Fibroblast of gingiva (primary cell): Measurements from ENCODE around the gene AFAP1.
A peak's percentile ranks its signal among the peaks of the same experiment; 100 is the strongest.

ENCODE experiments used
- DNase-seq: peaks from one replicate; pipeline ENCODE4 v3.0.0-alpha.2; 2011; ENCODE audit warnings: low read depth

AFAP1 gene

DNA sequence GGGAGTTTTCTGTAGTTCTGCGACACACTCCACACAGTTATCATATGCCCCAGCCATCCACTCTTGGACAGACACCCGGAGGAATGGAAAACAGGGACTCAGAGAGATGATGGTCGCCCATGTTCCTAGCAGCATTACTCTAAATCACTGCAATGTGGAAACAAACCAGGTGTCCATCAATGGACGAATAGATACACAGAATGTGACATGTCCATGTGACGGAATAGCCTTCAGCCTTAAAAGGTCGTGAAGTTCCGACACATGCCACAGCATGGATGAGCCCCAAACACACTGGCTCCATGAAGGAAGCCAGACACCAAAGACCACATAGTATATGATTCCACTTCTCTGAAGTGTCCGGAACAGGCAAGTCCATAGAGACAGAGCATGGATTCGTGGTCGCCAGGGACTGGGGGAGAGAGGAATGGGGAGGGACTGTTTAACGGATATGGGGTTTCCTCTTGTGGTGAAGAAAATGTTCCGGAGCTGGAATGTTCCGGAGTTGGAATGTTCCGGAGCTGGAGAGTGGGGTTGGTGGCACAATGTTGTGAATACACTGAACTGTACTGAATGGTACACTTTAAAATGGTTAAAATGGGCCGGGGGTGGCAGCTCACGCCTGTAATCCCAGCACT lies 28.7 kb upstream of the AFAP1 start:
- DNase-seq, result no peak

DNA sequence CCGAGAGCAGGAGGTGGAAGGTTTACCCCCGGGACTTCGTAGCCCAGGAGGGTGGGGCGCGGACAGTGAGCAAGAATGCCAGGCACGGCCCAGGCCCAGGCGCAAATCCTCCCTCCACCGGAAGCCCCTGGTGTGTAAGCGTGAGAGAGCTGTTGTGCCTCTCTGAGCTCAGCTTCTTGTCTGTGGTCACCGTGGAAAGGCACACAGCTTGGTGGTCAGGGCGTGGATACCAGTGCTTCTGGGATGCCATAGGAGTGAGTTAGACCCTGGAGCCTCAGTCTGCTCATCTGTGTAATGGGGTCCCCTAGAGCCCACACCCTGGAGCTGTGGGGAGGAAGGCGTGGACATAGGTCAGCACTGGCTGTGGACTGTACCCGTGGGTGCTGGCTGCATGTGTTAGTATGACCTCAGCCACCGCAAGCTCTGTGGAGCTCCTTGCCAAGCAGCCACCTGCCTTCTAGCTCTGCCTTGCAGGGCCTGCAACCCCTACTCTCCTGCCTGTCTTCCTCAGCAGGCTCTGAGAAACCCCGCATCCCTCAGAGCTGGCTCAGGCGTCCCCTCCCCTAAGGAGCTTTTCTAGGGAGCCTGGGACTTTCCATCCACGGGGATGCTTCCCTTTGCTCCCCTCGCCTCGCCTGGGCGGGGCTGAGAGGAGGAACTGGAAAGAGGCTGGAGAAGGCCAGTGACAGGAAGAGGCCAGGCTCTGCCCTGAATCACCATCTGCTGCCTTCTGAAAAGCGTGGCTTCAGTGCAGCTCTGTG lies 28.0 kb upstream of the AFAP1 start:
- DNase-seq, result no peak

DNA sequence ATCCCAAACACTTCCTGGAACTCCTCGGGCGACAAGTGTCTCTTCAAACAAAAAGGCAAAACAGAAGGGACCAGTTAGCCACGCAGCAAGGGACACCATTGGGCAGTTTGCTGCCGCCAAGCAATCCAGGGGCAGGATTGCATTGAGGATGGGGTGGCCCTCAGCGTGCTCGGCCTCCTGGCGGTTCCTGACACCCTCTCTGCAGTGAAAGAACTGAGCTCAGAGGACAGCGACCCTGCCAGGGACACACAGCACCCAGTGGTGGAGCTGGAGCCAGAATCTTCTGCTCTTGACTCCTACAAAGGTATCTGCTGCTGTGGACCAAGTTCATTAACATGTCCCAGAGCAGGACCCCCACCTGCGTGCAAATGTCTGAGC lies 27.4 kb upstream of the AFAP1 start:
- DNase-seq, result no peak

DNA sequence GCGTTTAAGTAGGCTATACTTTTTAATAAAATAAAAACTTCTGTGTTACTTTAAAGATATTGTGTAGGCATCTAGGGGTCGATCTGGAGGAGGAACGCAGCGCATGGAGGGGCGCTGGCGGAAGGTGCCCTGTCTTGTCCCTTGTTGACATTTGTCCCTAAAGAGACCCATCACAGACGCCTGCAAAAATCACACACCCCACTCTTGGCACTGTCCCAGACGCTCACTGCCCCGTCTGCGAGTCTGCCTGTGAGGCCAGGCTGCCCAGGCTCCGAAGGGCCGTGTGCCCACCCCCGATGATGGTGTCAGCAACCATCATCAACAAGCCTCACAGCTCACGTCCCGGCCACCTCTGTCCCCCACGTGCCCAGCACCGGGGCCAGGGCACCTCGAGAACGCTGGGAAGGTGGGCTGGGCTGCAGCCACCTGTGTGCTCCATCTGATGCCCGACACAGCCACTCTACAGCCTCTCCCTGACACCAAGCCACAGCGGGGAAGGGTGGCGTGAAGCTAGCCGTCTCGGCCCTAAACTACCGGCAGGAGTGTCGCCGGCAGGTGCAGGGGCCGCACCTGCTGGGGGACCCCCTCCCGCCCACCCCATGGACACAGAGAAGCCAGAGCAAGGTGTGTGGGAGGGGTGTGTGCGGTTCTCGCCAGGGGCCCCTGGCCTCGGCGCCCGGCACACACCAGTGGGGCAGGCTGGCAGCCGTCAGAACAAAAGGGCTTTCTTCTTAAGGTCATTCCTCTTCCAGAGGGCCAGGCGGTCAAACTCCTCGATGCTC lies 26.8 kb upstream of the AFAP1 start:
- no peak for DNase-seq

DNA sequence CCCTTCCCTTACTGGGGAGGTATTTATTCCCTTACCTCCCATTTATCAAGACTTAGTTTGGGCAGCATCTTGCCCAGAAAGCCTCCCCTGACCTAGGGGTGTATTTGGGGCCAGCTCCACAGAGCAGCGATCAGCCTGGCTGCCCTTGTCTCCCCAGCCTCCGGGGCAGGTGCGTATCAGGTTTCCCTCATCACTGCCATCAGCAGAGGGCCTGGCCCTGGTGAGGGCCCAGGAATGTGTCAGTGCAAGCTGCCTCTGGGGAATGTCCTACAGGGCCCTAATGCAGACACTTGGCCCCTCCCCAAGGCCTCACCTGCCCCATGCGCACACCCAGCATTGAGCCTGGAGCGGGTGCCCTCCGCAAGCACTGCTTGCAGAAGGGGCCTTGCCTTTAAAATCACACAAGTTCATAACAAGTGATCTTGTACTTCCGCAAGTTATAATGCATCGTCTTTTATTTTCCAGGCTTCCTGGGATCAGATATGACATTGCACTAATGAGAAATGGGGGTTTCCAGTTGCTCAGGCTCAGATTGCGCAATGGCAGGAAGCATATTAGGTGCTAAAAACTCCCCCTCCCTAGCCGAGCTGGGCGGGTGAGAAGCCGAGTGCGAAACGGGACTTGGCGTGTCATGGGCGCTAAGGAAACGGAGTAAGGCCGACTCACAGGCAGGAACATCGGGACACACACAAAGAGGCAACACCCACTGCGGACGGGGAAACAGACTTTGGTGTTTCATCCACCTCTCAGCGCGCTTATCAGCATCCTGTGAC lies 25.4 kb upstream of the AFAP1 start:
- no peak for DNase-seq

DNA sequence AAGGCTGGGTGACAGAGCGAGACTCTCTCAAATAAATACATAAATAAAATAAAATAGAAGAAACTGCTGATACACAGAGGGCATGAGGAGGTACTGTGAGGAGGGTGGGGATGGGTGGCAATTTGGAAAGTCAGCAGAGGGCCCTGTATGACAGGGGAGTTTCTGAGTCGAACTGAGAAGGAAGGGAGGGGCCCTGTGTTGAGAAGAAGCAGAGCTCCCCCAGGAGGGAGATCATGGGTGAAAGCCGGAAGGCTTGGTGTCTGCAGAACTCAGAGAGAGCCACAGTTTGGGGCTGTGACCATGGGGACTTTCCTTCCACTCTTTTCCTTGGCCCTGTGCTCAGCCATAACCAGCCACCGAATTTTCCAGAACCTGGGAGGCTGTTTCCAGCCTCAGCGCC lies 24.8 kb upstream of the AFAP1 start:
- no peak for DNase-seq

DNA sequence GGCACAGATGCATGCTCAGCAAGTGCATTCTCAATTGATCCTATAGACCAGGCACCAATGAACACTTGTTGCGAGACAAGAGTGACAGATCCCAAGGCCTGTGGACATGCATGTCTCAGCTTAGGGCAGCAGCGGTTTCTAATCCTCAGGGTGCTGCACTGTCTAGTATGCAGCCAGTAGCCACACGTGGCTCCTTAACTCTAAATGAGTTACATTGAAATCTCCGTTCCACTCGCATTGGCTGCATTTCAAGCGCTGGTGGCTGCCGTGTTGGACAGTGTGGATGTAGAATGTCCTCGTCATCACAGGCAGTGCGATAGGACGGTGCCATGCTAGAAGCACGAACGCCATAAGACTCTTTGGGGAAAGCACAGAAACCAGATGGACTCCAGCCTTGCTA lies 24.0 kb upstream of the AFAP1 start:
- no peak for DNase-seq

DNA sequence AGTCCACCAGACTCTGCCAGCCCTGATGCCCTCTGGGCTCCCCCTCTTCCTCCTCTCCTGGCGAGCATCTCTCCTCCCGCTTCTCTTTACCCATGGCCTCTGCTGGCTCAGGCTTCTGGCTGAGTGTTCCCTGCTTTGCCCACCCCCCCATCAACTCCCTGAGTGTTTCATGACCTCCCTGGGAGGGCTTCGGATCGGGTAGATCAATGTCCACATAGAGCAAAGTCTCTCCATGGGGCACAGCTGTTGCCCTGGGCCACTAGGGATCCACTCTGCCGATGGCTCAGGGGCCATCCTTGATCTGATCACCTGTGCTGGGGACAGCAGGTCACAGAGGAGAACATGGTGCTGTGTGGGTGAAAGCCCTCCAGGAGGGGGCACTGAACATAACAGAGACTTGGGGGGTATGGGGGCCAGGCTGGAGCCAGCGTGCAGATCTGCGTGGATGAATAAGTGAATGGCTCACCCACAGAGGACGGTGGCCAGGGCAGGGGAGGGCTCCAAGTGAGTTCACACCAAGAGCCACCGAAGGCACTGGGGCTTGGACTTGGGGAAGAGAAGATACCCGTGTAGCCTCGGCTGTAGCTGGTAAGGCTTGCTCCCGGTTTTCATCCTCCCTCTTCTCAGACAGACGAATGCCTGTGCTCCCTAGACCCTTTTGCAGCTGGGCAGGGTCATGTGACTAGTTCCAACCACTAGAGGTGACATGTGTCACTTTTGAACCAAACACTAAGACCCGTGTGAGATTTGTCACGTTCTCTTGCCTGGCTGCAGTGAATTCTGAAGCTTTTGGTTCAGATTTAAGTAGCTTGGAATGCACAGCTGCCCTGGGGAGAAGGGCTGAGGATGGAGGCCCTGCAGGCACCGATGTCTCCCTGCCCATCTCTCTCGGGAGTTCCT lies 23.2 kb upstream of the AFAP1 start:
- no peak for DNase-seq

DNA sequence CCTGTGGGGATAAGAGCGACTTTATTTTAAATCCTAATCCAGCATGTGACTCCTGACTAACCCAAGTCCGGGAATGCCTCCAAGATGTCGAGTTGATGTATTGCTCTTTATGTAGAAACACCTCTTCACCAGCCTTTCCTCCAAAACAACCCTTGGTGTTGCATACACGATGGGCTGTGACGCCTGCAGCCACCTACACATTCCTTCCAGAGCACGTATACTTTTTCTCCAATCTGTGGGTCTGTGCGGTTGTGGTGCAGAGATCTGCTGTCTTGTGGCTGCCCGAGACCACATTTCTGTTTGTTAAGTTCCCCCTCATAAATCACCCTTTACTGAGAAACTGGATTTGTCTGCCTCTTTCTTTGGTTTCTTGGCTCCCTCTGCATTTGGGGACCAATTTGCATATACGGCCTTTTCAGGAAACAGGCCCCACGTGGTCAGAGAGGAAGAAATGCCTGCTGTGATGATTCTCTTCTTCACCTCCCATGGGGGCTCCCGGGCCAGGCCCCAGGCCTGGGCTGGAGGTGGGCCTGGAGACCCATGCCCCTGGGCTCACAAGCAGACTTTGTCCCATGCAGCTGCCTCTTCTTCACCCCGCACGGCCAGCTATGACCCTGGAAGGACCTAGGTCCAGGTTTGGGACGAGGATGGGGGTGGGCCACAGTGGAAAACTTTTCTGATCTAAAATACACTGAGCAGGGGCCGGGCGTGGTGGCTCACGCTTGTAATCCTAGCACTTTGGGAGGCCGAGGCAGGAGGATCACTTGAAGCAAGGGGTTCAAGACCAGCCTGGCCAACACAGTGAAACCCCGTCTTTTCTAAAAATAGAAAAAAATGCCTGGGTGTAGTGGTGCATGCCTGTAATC lies 21.4 kb upstream of the AFAP1 start:
- DNase-seq, result peak; percentile 44

DNA sequence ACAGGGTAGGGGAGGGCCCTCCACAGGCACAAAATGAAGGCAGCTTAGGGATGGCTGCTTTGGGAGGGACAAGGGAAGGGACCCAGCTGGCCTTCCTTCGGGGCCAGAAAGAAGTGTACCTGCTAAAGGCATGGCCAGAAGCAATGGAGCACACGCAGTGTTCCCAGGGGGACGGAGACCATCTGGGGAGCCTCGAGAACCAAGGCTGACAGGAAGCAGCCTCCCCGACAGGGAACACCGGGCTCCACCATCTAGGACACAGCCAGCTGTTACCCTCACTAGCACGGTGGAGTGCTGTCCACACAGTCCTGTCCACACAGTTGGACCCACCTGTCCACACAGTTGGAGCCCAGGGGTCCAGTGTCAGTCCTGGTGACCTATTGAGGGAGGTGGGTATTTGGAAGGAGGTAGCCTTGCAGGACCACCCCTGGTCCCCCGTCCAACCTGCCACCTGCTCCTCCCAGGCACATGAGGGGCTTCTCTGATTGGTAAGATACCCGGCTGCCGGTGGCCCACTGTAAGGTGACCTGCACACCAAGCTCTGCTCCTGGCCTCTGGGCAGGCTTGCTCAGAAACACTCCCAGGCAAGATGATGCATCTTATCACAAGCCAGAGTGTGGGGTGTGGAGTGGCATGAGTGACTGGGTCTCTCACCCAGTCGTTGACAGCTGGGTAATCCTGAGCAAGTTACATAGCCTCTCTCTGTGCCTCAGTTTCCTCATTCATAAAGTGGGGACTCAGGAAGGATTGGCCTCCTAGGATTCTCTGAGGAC lies 20.5 kb upstream of the AFAP1 start:
- no peak for DNase-seq

DNA sequence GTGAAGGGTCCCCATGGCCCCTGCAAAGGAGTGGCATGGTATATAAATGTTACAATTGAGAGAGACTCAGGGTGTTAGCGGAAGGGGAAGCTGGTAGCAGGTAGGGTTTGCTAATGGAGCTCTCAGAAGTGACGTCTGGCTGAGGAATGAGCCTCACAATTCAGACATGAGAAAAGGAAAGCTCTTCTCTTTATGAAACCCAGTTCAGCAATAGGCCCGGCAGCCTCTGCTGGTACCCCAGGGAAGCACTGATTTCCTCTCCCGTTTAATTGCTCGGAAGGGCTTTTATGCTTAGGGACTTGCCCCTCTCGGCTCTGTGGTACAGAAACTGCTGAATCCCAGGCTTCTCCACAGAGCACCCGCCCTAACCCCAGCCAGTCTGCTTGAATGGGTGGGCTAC lies 19.4 kb upstream of the AFAP1 start:
- no peak for DNase-seq

DNA sequence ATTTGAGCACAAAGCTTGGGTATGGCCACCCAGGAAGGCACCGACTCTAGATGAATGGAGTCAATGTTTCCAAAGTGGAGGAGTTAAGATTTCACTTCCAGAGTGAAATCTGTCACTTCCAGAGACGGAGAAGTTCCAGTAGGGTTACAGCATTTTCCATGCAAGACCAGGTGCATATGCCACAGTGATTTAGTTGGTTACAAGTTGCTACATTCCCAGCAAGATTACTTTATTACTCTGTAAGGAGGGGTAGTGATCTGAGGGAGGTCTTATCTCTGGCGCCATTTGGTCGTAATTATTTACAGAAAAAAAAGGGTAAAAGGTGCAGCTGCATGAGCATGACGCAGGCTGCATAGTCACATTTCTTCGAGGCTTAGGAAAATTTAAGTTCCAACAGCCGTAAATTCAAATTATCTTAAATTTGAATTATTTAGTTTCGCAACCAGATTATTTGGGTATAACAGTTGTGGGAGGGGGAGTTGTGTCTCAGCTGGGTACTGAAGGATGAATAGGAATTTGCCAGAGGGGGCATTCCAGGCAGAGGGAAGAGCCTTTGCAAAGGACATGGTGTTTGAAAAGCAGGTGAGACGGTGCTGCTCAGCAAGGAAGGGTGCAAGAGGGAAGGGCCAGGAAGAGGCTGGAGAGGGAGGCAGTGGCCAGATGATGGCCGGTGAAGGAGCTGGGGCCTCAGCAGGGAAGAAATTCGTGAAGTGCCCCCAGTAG lies 17.4 kb upstream of the AFAP1 start:
- no peak for DNase-seq

DNA sequence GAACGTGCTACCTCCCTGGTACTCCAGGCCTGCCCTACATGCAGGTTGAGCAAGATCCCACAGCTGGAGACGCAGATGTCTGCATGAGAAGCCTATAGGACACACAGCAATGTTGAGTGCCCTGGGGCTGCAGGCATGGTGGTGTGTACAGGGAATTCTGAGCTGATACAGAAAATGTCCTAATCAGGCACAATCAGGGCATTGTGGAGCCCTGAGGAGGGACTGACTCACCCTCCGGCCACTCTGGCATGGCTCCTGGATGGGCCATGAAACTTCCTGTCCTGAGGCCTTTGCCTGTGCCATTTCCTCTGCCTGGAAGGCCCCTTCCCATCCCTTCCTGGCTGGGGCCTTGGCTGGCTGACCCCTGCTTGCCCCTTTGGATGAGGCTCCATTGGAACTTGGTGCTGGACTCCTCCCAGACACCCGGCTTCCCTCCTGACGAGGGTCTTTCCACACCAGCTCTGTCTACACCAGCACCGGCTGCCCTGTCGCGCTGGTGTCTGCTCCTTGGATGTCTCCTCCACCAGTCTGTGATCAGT lies 16.7 kb upstream of the AFAP1 start:
- DNase-seq, result peak; percentile 60

DNA sequence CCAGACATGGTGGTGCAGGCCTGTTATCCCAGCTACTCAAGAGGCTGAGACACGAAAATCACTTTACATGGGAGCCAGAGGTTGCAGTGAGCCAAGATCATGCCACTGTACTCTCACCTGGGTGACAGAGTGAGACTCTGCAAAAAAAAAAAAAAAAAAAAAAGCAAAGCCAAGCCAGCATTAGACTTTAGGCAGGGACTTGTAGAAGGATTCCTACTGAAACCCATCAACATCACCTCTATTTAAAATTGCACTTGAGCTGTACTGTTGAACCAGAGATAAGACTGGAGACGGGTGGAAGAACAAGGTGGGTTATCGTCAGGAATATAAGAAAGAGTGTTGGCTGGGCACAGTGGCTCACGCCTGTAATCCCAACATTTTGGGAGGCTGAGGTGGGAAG lies 15.7 kb upstream of the AFAP1 start:
- no peak for DNase-seq

DNA sequence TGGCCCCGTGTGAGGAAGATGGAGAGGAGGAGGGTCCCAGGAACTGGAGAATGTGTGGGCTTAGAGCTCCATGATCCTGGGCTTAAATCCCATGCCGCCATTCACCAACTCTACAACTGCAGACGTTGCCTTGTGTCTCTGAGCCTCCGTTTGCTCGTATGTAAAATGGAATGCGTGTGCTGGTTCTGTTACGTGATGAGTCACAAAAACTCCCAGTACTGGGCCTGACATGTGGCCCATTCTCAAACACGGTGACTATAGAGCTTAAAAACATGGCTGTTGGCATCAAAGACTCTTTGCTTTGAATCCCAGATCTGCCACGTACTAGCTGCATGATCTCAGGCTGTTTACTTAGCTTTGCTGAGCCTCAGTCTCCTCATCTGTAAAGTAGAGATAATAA lies 13.0 kb upstream of the AFAP1 start:
- no peak for DNase-seq

DNA sequence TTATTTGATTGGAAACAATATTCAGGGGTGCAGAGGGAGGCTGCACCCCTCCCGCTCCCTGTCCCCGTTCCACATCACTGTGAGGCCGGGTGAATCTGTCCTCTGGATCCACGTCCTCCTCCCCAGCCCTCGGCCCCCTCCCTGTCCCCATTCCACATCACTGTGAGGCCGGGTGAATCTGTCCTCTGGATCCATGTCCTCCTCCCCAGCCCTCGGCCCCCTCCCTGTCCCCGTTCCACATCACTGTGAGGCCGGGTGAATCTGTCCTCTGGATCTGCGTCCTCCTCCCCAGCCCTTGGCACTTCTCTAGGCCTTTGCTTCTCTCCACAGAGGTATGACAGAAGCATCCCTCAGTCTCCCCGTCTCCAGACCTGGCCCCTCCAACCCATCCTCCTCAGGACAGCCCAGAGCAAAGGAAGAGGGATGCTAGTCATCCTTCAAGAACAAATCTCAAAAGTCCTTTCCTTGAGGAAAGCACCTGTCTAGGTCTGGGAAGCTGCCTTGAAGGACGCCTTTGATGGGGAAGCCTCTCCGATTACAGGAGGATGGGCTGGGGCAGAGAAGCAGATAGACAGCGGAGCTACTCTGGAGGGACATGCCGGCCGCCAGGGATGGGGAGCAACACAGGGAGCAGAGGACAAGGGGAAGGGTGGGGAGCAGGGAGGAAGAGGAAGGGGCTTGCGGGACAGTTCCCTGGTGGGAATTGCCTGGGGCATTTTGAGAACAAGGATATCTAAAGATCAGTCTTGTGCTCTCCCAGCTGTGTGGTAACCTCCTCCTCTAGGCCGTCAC lies 10.8 kb upstream of the AFAP1 start:
- DNase-seq, result no peak

DNA sequence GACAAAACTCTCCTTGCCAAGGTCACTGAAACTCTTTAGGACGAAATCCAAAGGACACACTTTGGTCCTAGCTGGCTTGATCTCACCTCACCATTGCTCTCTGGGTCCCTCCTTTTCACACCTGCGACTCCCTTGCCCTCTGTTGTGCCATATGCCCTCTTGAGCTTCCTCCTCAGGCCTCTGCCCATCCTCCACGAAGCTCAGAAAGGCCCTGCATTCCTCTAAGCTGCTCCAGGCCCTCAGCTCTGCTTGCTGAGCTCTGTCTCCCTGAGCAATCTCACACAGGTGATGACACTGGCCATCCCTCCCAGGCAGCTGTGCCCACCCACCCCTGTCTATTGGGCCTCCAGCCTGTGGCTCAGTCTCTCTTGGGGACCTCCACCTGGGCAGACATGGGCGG lies 10.1 kb upstream of the AFAP1 start:
- no peak for DNase-seq

DNA sequence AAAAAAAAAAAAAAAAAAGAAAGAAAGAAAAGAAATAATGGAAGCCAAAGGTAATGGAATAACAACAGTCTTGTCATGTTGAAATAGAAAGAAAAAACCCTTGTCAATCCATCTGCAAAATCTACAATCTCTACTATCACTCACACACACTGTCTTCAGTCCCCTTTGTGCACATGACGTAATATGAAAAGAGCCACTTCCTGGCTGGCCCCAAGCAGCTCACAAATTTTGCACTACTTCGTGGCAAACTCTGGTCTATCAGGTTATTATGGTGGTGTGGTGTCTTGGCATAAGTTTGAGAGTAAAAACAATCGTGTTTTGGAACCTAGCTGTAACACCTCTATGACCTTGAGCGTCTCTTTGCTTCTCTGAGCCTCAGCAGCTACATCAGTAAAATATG lies 8.3 kb upstream of the AFAP1 start:
- no peak for DNase-seq
